Left lung (tissue), 10 donors: ENCODE data around the gene PTGDS. TPM values are rescaled to one million over a fixed set of nuclear protein-coding genes. Genes with fewer than 3 reads are reported as not detected.

Experiments
- ATAC-seq: fragments of 200-7000 bp; cut with Tn5 transposase; one replicate; pipeline ENCODE4 v1.9.1; 2020; ENCODE audit warnings: moderate library complexity
- DNase-seq, 4 donors: peaks; one replicate each; pipeline ENCODE4 v3.0.0-alpha.2; 2013 to 2020
- H3K27ac ChIP-seq, 2 donors: fragments of 200-600 bp; sonication (generic) in 1 of 2; one replicate each; pipeline versions ENCODE4 v1.5.0 to v1.8.0; 2020 to 2021
- H3K27me3 ChIP-seq, 2 donors: fragments of 200-600 bp; sonication (generic) in 1 of 2; one replicate each; pipeline versions ENCODE4 v1.5.0 to v1.8.0; 2020 to 2021
- H3K36me3 ChIP-seq, 2 donors: fragments of 200-600 bp; sonication (generic) in 1 of 2; one replicate each; pipeline versions ENCODE4 v1.5.0 to v1.8.0; 2020 to 2021
- H3K4me1 ChIP-seq, 2 donors: fragments of 200-600 bp; one replicate each; pipeline ENCODE4 v1.8.0; 2021
- H3K4me3 ChIP-seq, 2 donors: fragments of 200-600 bp; sonication (generic) in 1 of 2; one replicate each; pipeline versions ENCODE4 v1.5.0 to v1.8.0; 2020 to 2021; ENCODE audit warnings: mild to moderate bottlenecking in 1 of 2
- H3K9me3 ChIP-seq, 2 donors: fragments of 200-600 bp; sonication (generic) in 1 of 2; one replicate each; pipeline versions ENCODE4 v1.5.0 to v1.8.0; 2020 to 2021
- intact Hi-C, 2 donors: fragments of 100-400 bp; cut with DNase I; formaldehyde crosslinking; loops; one replicate each; pipeline versions ENCODE4 v1.11.2 to v1.14.2; 2022
- polyA plus RNA-seq, 6 donors: library from polyadenylated mRNA; unstranded; fragments of 120-200 nt; gene quantifications; one replicate each; pipeline ENCODE4 v1.2.1, GENCODE V29; 2013; ENCODE audit not compliant: insufficient read length in 6 of 6
- total RNA-seq, 2 donors: library from RNA; stranded (reverse); fragmentation: NEBNext Ultra II Directional; extraction: Animal tissue kit (Norgen Biotek cat#: 25700); gene quantifications; one replicate each; pipeline ENCODE4 v1.2.1, GENCODE V29; 2021
- TF ChIP-seq, protein P1 (sequence below), 2 donors: fragments of 200-600 bp; sonication (generic) in 1 of 2; IDR thresholded peaks; one replicate each; pipeline versions ENCODE4 v1.5.0 to v1.8.0; 2021; ENCODE audit warnings: antibody characterized with exemption in 2 of 2
- donor health status: DM: no; HTN: yes; CAD: no.
- donor health status: DM: no; HTN: no; CAD: no.

Gene PTGDS
- total and polyA plus RNA-seq, 8 donors: 23.7 to 137 (median 37.7) TPM

DNA sequence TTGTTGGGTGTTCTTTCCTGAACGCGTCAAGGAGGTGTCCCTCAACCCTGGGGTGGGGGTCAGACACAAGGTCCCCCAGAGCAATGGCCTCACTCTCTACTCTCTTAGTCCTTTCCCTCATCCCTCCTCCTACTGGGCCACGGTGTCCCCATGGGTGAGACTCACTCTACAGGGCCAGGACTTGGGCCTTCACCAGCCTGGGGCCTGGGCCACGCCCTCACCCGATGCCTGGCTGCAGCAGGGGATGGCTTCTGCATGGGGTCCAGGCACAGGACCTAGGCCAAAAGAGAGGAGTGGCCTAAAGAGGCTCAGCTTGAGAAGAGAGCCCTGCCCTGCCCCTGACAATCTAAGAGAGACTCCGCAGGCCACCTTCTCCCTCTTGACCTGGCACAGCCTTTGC lies 19.4 kb upstream of the PTGDS start:
- intact Hi-C loops: no loop called here
- Histone ChIP-seq H3K4me3 (no peak overlapping the region), H3K36me3 (no peaks in the 10 kb centered on the region), H3K4me1 (peaks cover 0 to 7% of the 10 kb centered on the region in 2 donors), H3K27ac (no peak overlapping the region), H3K27me3 (no peaks in the 10 kb centered on the region), H3K9me3 (no peaks in the 10 kb centered on the region)
- TF ChIP-seq, protein P1, sequence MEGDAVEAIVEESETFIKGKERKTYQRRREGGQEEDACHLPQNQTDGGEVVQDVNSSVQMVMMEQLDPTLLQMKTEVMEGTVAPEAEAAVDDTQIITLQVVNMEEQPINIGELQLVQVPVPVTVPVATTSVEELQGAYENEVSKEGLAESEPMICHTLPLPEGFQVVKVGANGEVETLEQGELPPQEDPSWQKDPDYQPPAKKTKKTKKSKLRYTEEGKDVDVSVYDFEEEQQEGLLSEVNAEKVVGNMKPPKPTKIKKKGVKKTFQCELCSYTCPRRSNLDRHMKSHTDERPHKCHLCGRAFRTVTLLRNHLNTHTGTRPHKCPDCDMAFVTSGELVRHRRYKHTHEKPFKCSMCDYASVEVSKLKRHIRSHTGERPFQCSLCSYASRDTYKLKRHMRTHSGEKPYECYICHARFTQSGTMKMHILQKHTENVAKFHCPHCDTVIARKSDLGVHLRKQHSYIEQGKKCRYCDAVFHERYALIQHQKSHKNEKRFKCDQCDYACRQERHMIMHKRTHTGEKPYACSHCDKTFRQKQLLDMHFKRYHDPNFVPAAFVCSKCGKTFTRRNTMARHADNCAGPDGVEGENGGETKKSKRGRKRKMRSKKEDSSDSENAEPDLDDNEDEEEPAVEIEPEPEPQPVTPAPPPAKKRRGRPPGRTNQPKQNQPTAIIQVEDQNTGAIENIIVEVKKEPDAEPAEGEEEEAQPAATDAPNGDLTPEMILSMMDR (IDR thresholded peaks at IDR 0.05): no peak
- DNase-seq (peak in 1 of 4 donors; percentile 53), ATAC-seq (no peak)

DNA sequence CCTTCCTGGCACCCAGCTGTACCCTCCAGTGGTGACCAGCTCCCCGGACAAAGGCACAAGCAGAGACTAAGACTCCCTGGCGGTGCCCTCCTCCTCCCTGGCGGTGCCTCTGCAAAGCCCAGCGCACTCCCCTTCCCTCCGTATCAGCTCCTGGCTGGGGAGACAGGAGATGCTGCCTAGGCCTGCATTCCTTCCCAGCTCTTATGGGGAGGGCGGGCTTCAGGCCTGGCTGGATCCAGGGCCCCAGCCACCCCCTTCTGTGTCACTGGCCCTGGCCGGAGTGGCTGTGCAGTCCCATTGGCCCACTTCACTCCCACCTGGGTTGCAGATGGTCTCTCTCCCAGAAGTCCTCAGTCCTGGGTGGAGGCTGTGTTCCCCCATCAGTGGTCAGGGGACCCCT lies 18.8 kb upstream of the PTGDS start:
- Histone ChIP-seq H3K27me3 (no peaks in the 10 kb centered on the region), H3K4me1 (peaks cover 0 to 7% of the 10 kb centered on the region in 2 donors), H3K4me3 (no peak overlapping the region), H3K36me3 (no peaks in the 10 kb centered on the region), H3K9me3 (no peaks in the 10 kb centered on the region), H3K27ac (no peak overlapping the region)
- TF ChIP-seq, protein P1 (IDR thresholded peaks at IDR 0.05): no peak
- intact Hi-C loops: no loop called here
- ATAC-seq (no peak), DNase-seq (no peak)

DNA sequence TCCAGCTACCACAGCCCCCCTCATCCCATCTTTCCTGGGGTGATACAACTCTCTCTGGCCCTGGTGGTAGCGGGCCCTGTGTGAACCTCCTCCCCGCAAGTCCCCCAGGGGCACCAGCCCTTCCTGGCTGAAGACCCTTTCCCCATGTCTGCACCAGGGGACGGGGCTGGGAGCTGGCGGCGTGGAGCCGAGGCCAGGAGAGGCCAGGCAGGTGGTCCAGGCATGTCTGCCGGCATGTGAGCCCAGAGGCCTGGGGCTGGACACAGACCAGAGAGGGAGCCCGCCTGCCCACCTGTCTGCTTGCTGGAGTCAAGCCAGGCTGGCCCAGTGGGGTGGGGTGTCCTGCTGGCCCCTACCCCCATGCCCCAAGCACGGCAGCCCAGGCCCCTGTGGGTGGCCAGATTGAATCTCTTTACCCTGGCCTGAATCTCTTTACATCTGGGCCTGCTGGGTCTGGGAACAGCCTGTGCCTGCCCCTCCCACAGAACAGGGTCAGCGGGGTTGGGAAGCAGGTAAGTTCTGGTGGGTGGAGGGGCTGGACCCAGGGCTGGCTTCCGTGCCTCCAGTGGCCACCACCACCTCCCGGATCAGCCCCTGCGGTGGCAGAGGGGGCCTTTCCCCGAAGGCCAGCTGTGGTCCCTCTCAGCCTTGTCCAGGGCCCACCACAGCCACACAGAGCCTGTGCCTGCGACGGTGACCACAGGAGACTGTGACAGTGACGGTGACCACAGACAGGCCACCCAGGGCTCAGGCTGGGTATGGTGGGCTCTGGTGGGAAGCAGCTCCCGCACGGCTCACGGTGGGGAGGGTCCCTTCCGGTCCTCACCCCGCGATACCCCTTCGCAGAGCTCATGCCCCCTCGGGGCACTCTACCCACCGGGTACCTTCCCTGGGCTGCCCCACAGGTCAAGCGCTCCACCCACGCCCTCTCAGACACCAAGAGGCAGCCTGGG lies 18.1 kb upstream of the PTGDS start:
- TF ChIP-seq, protein P1 (IDR thresholded peaks at IDR 0.05): no peak
- H3K4me1 ChIP-seq: peaks cover 0 to 10% of the 10 kb centered on the region in 2 donors
- DNase-seq (no peak), ATAC-seq (no peak)
- no peaks in the 10 kb centered on the region for H3K36me3 ChIP-seq
- H3K4me3 ChIP-seq: no peak overlapping the region
- intact Hi-C loops: no loop called here
- no peaks in the 10 kb centered on the region for H3K27me3 ChIP-seq
- no peaks in the 10 kb centered on the region for H3K9me3 ChIP-seq
- no peak overlapping the region for H3K27ac ChIP-seq

DNA sequence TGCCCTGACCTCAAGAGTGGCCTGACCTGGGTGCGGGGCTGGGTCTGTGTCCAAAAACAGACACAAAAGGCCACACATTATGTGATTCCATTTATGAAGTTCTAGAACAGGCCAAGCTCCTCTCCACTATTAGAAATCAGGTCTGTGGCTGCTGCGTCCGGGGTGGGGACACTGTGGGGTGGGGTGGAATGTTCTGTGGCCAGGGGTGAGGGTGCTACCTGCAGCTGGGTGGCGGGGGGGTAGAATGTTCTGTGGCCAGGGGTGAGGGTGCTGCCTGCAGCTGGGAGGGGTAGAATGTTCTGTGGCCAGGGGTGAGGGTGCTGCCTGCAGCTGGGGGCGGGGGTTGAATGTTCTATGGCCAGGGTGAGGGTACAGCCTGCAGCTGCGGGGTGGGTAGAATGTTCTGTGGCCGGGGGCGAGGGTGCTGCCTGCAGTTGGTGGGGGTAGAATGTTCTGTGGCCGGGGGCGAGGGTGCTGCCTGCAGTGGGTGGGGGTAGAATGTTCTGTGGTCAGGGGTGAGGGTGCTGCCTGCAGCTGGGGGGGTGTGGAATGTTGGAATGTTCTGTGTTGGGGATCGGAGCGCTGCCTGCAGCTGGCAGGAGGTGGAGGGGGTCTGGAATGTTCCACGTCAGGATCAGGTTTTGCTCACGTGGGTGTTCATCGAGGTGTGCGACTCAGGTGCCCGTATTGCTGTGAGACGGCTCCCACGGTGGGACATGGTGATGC lies 16.9 kb upstream of the PTGDS start:
- no peak overlapping the region for H3K4me3 ChIP-seq
- no peak overlapping the region for H3K27ac ChIP-seq
- TF ChIP-seq, protein P1 (IDR thresholded peaks at IDR 0.05): no peak
- DNase-seq (no peak), ATAC-seq (no peak)
- no peaks in the 10 kb centered on the region for H3K27me3 ChIP-seq
- H3K9me3 ChIP-seq: no peaks in the 10 kb centered on the region
- intact Hi-C loops: no loop called here
- H3K36me3 ChIP-seq: no peaks in the 10 kb centered on the region
- H3K4me1 ChIP-seq: peaks cover 0 to 13% of the 10 kb centered on the region in 2 donors

DNA sequence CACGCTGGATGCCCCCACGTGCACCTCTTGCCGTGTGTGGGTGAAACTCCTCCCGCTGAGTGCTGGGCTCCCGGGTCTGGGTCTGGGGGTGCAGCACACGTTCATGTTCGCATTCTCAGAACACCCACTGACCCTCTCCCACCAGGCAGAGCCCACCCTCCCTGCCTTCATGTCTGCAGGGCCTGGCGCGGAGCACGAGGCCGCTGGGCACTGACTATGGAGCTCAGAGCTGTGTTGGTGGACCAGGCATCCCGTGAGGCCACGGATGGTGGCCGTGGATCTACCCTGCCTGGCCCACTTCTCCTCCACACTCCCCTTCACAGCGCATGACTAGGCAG lies 16.4 kb upstream of the PTGDS start:
- Histone ChIP-seq H3K9me3 (no peaks in the 10 kb centered on the region), H3K4me1 (peaks cover 0 to 15% of the 10 kb centered on the region in 2 donors), H3K36me3 (no peaks in the 10 kb centered on the region), H3K27ac (no peak overlapping the region), H3K27me3 (peaks cover 0 to 3% of the 10 kb centered on the region in 2 donors), H3K4me3 (no peak overlapping the region)
- ATAC-seq: no peak
- TF ChIP-seq, protein P1 (IDR thresholded peaks at IDR 0.05): no peak
- DNase-seq: no peak
- intact Hi-C loops: no loop called here
